Left kidney (tissue), 8 donors: ENCODE results near the gene GNG3. TPM values are rescaled to one million over a fixed set of nuclear protein-coding genes. Genes with fewer than 3 reads are reported as not detected.
"Not testable (repeated sequence)": the region's sequence is repeated elsewhere in the genome, so short reads cannot be mapped to it uniquely, and the experiment has no call there.

Experiments
- DNase-seq: peaks from one replicate; pipeline ENCODE4 v3.0.0-alpha.2; 2013
- long read RNA-seq, 8 donors: transcript quantifications; one replicate each; lab custom pipeline, GENCODE V29; 2026
- polyA plus RNA-seq: library from polyadenylated mRNA; unstranded; fragments of 120-200 nt; gene quantifications from one replicate; pipeline ENCODE4 v1.2.1, GENCODE V29; 2013; ENCODE audit not compliant: insufficient read length

The GNG3 gene
- polyA plus RNA-seq, result 2.5 TPM
- long read RNA-seq, donor 1, partial matches to known transcripts, result 0 of 1 reads
- long read RNA-seq, donor 1, other reads (novel, unspliced or antisense), result 0 of 1 reads
- long read RNA-seq, donor 2, partial matches to known transcripts, result 0 of 1 reads
- long read RNA-seq, donor 2, other reads (novel, unspliced or antisense), result 0 of 1 reads
- long read RNA-seq, donor 3, partial matches to known transcripts, result 0 of 1 reads
- long read RNA-seq, donor 3, other reads (novel, unspliced or antisense), result 0 of 1 reads
- long read RNA-seq, donor 4, result 0 reads
- long read RNA-seq, donor 5, partial matches to known transcripts, result 0 of 2 reads
- long read RNA-seq, donor 5, other reads (novel, unspliced or antisense), result 0 of 2 reads
- long read RNA-seq, donor 6, result 0 reads
- long read RNA-seq, donor 7, partial matches to known transcripts, result 0 of 2 reads
- long read RNA-seq, donor 7, other reads (novel, unspliced or antisense), result 0 of 2 reads
- long read RNA-seq, donor 8, result 0 reads

- DNase-seq, result peak; percentile 88
Measured at GRCh38 chr11:62707277-62707861, at the start of gene GNG3, which contains the start of gene BSCL2. Gene GNG3 (plus strand): TSS chr11:62707676. CDS start chr11:62708296, 620 bp downstream. Gene BSCL2 (minus strand): TSS chr11:62707424. CDS start chr11:62707195, 229 bp downstream.

GRCh38 chr11:62664405-62665074 lies 42.9 kb upstream of the GNG3 start:
- no peak for DNase-seq

- peak; percentile 94 for DNase-seq
Measured at GRCh38 chr11:62665075-62665598, 42.3 kb upstream of the GNG3 start, which contains the start of the genes C11orf98 and CSKMT. Gene C11orf98 (minus strand): TSS chr11:62665210. CDS start chr11:62665169, 41 bp downstream. Gene CSKMT (plus strand): TSS chr11:62665312. CDS start chr11:62665880, 568 bp downstream.

GRCh38 chr11:62665599-62666258 lies 41.7 kb upstream of the GNG3 start:
- no peak for DNase-seq

- DNase-seq, result no peak
Measured at GRCh38 chr11:62666259-62666926, 41.1 kb upstream of the GNG3 start.

GRCh38 chr11:62667460-62667859 lies 40.0 kb upstream of the GNG3 start:
- DNase-seq, result no peak

GRCh38 chr11:62669420-62670161 lies 37.9 kb upstream of the GNG3 start:
- DNase-seq, result no peak

- DNase-seq, result no peak
Measured at GRCh38 chr11:62671236-62671607, 36.3 kb upstream of the GNG3 start.

- DNase-seq, result peak; percentile 85
Measured at GRCh38 chr11:62671608-62672389, 35.7 kb upstream of the GNG3 start, which contains the start of the genes LBHD1 and UQCC3. Gene LBHD1 (minus strand): TSS chr11:62672267. CDS start chr11:62670031, 2,236 bp downstream. Gene UQCC3 (plus strand): TSS chr11:62671673. CDS start chr11:62671746, 73 bp downstream.

- DNase-seq, result no peak
Measured at GRCh38 chr11:62673196-62673525, 34.3 kb upstream of the GNG3 start.

- not testable (repeated sequence) for DNase-seq
Measured at GRCh38 chr11:62675415-62675814, 32.1 kb upstream of the GNG3 start.

GRCh38 chr11:62676698-62677097 lies 30.8 kb upstream of the GNG3 start:
- no peak for DNase-seq

- no peak for DNase-seq
Measured at GRCh38 chr11:62677156-62677555, 30.3 kb upstream of the GNG3 start.

GRCh38 chr11:62677714-62678113 lies 29.8 kb upstream of the GNG3 start:
- DNase-seq, result no peak

- DNase-seq, result no peak
Measured at GRCh38 chr11:62678433-62678769, 29.1 kb upstream of the GNG3 start.

GRCh38 chr11:62678770-62679696 lies 28.4 kb upstream of the GNG3 start, which contains the start of gene UBXN1:
Gene UBXN1 (minus strand): TSS chr11:62679073. CDS start chr11:62678923, 150 bp downstream.
- peak; percentile 88 for DNase-seq

- no peak for DNase-seq
Measured at GRCh38 chr11:62680825-62681240, 26.6 kb upstream of the GNG3 start.

- no peak for DNase-seq
Measured at GRCh38 chr11:62682518-62682917, 25.0 kb upstream of the GNG3 start.
